ENCODE results near the gene SLC25A6.

SLC25A6 gene

GRCh38 chrX:1358793-1359476, 33.0 kb downstream of the SLC25A6 start:
- WGBS (ENCODE audit: extremely low coverage, insufficient coverage, insufficient read length): no CpG with 5 or more reads among the region's 6 CpGs
- no peak overlapping the region for H2AK5ac ChIP-seq (ENCODE audit: low read length)
- no peak overlapping the region for H3K23ac ChIP-seq (ENCODE audit: low read length)
- no peak overlapping the region for H2AFZ ChIP-seq (ENCODE audit: insufficient read depth, low read length, poor library complexity)
- no peak overlapping the region for H2BK120ac ChIP-seq (ENCODE audit: insufficient read depth, low read length, poor library complexity)
- no peaks in the 10 kb centered on the region for H3K79me1 ChIP-seq (ENCODE audit: low read length)
- no peak overlapping the region for H3K14ac ChIP-seq (ENCODE audit: low read length)
- H3K9me3 ChIP-seq (ENCODE audit: insufficient read depth, low read depth, low read length): peaks cover 3% of the 10 kb centered on the region
- no peaks in the 10 kb centered on the region for H3K36me3 ChIP-seq (ENCODE audit: control insufficient read depth in 1 of 2, insufficient read depth in 2 of 2, low read length in 2 of 2)
- peaks cover 5% of the 10 kb centered on the region in 2 experiments for H3K4me1 ChIP-seq (ENCODE audit: control insufficient read depth in 1 of 2, insufficient read depth in 2 of 2, low read length in 2 of 2)
- no peak overlapping the region for H3K9ac ChIP-seq (ENCODE audit: low read length)
- H3K4ac ChIP-seq (ENCODE audit: low read depth, low read length): no peak overlapping the region
- H2BK5ac ChIP-seq (ENCODE audit: low read depth, low read length, poor library complexity): no peak overlapping the region
- no peaks in the 10 kb centered on the region for H3K27me3 ChIP-seq (ENCODE audit: insufficient read depth, low read length)
- no peak for DNase-seq
- no peak overlapping the region for H3K4me3 ChIP-seq (ENCODE audit: low read depth, low read length)
- H4K12ac ChIP-seq (ENCODE audit: low read depth, low read length): no peak overlapping the region
- no peak overlapping the region for H4K8ac ChIP-seq (ENCODE audit: low read depth, low read length)
- no peak overlapping the region for H2BK12ac ChIP-seq (ENCODE audit: low read length)
- H3K79me2 ChIP-seq (ENCODE audit: control insufficient read depth, insufficient read depth, low read length, poor library complexity): no peaks in the 10 kb centered on the region
- H3K27ac ChIP-seq (ENCODE audit: low read depth, low read length): no peak overlapping the region
- H4K91ac ChIP-seq (ENCODE audit: low read depth, low read length): no peak overlapping the region
- H3K4me2 ChIP-seq (ENCODE audit: low read length): no peak overlapping the region
- no peak overlapping the region for H3K18ac ChIP-seq (ENCODE audit: low read length)

GRCh38 chrX:1357993-1358392, 33.9 kb downstream of the SLC25A6 start:
- Histone ChIP-seq H3K14ac (ENCODE audit: low read length) (no peak overlapping the region), H3K27ac (ENCODE audit: low read depth, low read length) (no peak overlapping the region), H3K79me1 (ENCODE audit: low read length) (no peaks in the 10 kb centered on the region), H3K4me1 (ENCODE audit: control insufficient read depth in 1 of 2, insufficient read depth in 2 of 2, low read length in 2 of 2) (peaks cover 5% of the 10 kb centered on the region in 2 experiments), H3K4me3 (ENCODE audit: low read depth, low read length) (no peak overlapping the region), H3K4me2 (ENCODE audit: low read length) (no peak overlapping the region), H3K23ac (ENCODE audit: low read length) (no peak overlapping the region), H4K12ac (ENCODE audit: low read depth, low read length) (no peak overlapping the region), H2BK12ac (ENCODE audit: low read length) (no peak overlapping the region), H2BK5ac (ENCODE audit: low read depth, low read length, poor library complexity) (no peak overlapping the region), H3K9ac (ENCODE audit: low read length) (no peak overlapping the region), H3K27me3 (ENCODE audit: insufficient read depth, low read length) (no peaks in the 10 kb centered on the region), H4K8ac (ENCODE audit: low read depth, low read length) (no peak overlapping the region), H4K91ac (ENCODE audit: low read depth, low read length) (no peak overlapping the region), H2AK5ac (ENCODE audit: low read length) (no peak overlapping the region), H2AFZ (ENCODE audit: insufficient read depth, low read length, poor library complexity) (no peak overlapping the region), H3K4ac (ENCODE audit: low read depth, low read length) (no peak overlapping the region), H3K18ac (ENCODE audit: low read length) (no peak overlapping the region), H3K36me3 (ENCODE audit: control insufficient read depth in 1 of 2, insufficient read depth in 2 of 2, low read length in 2 of 2) (no peaks in the 10 kb centered on the region), H3K79me2 (ENCODE audit: control insufficient read depth, insufficient read depth, low read length, poor library complexity) (no peaks in the 10 kb centered on the region), H2BK120ac (ENCODE audit: insufficient read depth, low read length, poor library complexity) (no peak overlapping the region), H3K9me3 (ENCODE audit: insufficient read depth, low read depth, low read length) (peaks cover 3% of the 10 kb centered on the region)
- no CpG with 5 or more reads among the region's 10 CpGs for WGBS (ENCODE audit: extremely low coverage, insufficient coverage, insufficient read length)
- no peak for DNase-seq

- H4K12ac ChIP-seq (ENCODE audit: low read depth, low read length): no peak overlapping the region
- H2BK120ac ChIP-seq (ENCODE audit: insufficient read depth, low read length, poor library complexity): no peak overlapping the region
- no peak overlapping the region for H3K23ac ChIP-seq (ENCODE audit: low read length)
- no peak overlapping the region for H2BK5ac ChIP-seq (ENCODE audit: low read depth, low read length, poor library complexity)
- no peak overlapping the region for H3K27ac ChIP-seq (ENCODE audit: low read depth, low read length)
- no peak overlapping the region for H3K9ac ChIP-seq (ENCODE audit: low read length)
- H3K4me2 ChIP-seq (ENCODE audit: low read length): no peak overlapping the region
- peaks cover 3% of the 10 kb centered on the region for H3K9me3 ChIP-seq (ENCODE audit: insufficient read depth, low read depth, low read length)
- peaks cover 0 to 2% of the 10 kb centered on the region in 2 experiments for H3K36me3 ChIP-seq (ENCODE audit: control insufficient read depth in 1 of 2, insufficient read depth in 2 of 2, low read length in 2 of 2)
- H3K4me1 ChIP-seq (ENCODE audit: control insufficient read depth in 1 of 2, insufficient read depth in 2 of 2, low read length in 2 of 2): peaks cover 5% of the 10 kb centered on the region in 2 experiments
- DNase-seq: no peak
- H2AK5ac ChIP-seq (ENCODE audit: low read length): no peak overlapping the region
- H3K14ac ChIP-seq (ENCODE audit: low read length): no peak overlapping the region
- H4K8ac ChIP-seq (ENCODE audit: low read depth, low read length): no peak overlapping the region
- H3K79me1 ChIP-seq (ENCODE audit: low read length): no peaks in the 10 kb centered on the region
- 82% methylated on average over 1 of the region's 11 CpGs for WGBS (ENCODE audit: extremely low coverage, insufficient coverage, insufficient read length)
- H3K4me3 ChIP-seq (ENCODE audit: low read depth, low read length): no peak overlapping the region
- H3K18ac ChIP-seq (ENCODE audit: low read length): no peak overlapping the region
- no peak overlapping the region for H2BK12ac ChIP-seq (ENCODE audit: low read length)
- H2AFZ ChIP-seq (ENCODE audit: insufficient read depth, low read length, poor library complexity): no peak overlapping the region
- no peak overlapping the region for H3K4ac ChIP-seq (ENCODE audit: low read depth, low read length)
- H3K27me3 ChIP-seq (ENCODE audit: insufficient read depth, low read length): no peaks in the 10 kb centered on the region
- H3K79me2 ChIP-seq (ENCODE audit: control insufficient read depth, insufficient read depth, low read length, poor library complexity): no peaks in the 10 kb centered on the region
- H4K91ac ChIP-seq (ENCODE audit: low read depth, low read length): no peak overlapping the region
These were observed 36.5 kb downstream of the SLC25A6 start for GRCh38 chrX:1355131-1356046.

- Histone ChIP-seq H2BK5ac (ENCODE audit: low read depth, low read length, poor library complexity) (no peak overlapping the region), H3K79me1 (ENCODE audit: low read length) (no peaks in the 10 kb centered on the region), H2BK120ac (ENCODE audit: insufficient read depth, low read length, poor library complexity) (no peak overlapping the region), H2AFZ (ENCODE audit: insufficient read depth, low read length, poor library complexity) (no peak overlapping the region), H3K23ac (ENCODE audit: low read length) (no peak overlapping the region), H3K4me2 (ENCODE audit: low read length) (no peak overlapping the region), H3K27me3 (ENCODE audit: insufficient read depth, low read length) (no peaks in the 10 kb centered on the region), H4K8ac (ENCODE audit: low read depth, low read length) (no peak overlapping the region), H3K14ac (ENCODE audit: low read length) (no peak overlapping the region), H3K27ac (ENCODE audit: low read depth, low read length) (no peak overlapping the region), H3K9ac (ENCODE audit: low read length) (no peak overlapping the region), H4K12ac (ENCODE audit: low read depth, low read length) (no peak overlapping the region), H3K4me1 (ENCODE audit: control insufficient read depth in 1 of 2, insufficient read depth in 2 of 2, low read length in 2 of 2) (peaks cover 5% of the 10 kb centered on the region in 2 experiments), H3K18ac (ENCODE audit: low read length) (no peak overlapping the region), H3K4me3 (ENCODE audit: low read depth, low read length) (no peak overlapping the region), H4K91ac (ENCODE audit: low read depth, low read length) (no peak overlapping the region), H3K4ac (ENCODE audit: low read depth, low read length) (no peak overlapping the region), H2BK12ac (ENCODE audit: low read length) (no peak overlapping the region), H3K9me3 (ENCODE audit: insufficient read depth, low read depth, low read length) (peaks cover 3% of the 10 kb centered on the region), H3K36me3 (ENCODE audit: control insufficient read depth in 1 of 2, insufficient read depth in 2 of 2, low read length in 2 of 2) (peaks cover 0 to 2% of the 10 kb centered on the region in 2 experiments), H2AK5ac (ENCODE audit: low read length) (no peak overlapping the region), H3K79me2 (ENCODE audit: control insufficient read depth, insufficient read depth, low read length, poor library complexity) (no peaks in the 10 kb centered on the region)
- 92% methylated on average over 2 of the region's 11 CpGs for WGBS (ENCODE audit: extremely low coverage, insufficient coverage, insufficient read length)
- no peak for DNase-seq
These were observed 37.6 kb downstream of the SLC25A6 start for GRCh38 chrX:1354036-1355019.

All from trophoblast cell (in vitro differentiated cells and primary cell).